SU-DHL-6 (cell line): ENCODE data around the gene LRBA.

Source experiments
- H2AFZ ChIP-seq: fragments of 200-600 bp; sonication (generic); 2 replicates; pipeline ENCODE4 v1.6.1; 2014; ENCODE audit warnings: low read depth, mild to moderate bottlenecking, moderate library complexity, mixed read lengths, antibody characterized with exemption, low read length; ENCODE audit not compliant: severe bottlenecking
- H3F3A ChIP-seq: fragments of 200-600 bp; shearing (Covaris generic); 2 replicates; pipeline ENCODE4 v1.6.0; 2016; ENCODE audit warnings: antibody characterized with exemption, mild to moderate bottlenecking; ENCODE audit not compliant: insufficient read depth
- H3K27ac ChIP-seq: fragments of 200-600 bp; sonication (generic); 2 replicates; pipeline ENCODE4 v1.5.1; 2016; ENCODE audit warnings: low read depth, mild to moderate bottlenecking, low read length, moderate library complexity, mixed read lengths
- H3K27me3 ChIP-seq: fragments of 200-600 bp; sonication (generic), shearing (Covaris generic); 2 replicates; pipeline ENCODE4 v1.6.0; 2014; ENCODE audit warnings: mild to moderate bottlenecking, low read length
- H3K36me3 ChIP-seq: fragments of 200-600 bp; sonication (generic); 2 replicates; pipeline ENCODE4 v1.6.1; 2014; ENCODE audit warnings: mild to moderate bottlenecking, low read length, mixed read lengths
- H3K4me2 ChIP-seq: fragments of 300-600, 200-600 bp; shearing (Covaris generic), sonication (generic); 2 replicates; pipeline ENCODE4 v1.6.0; 2014; ENCODE audit warnings: low read length, low read depth, mild to moderate bottlenecking; ENCODE audit not compliant: poor library complexity, severe bottlenecking
- H3K4me3 ChIP-seq: fragments of 200-600 bp; sonication (generic); 2 replicates; pipeline ENCODE4 v1.5.1; 2014; ENCODE audit warnings: antibody characterized with exemption, low read length, mild to moderate bottlenecking, mixed read lengths; ENCODE audit not compliant: insufficient read depth, poor library complexity, severe bottlenecking
- H3K79me2 ChIP-seq: fragments of 200-600 bp; sonication (generic); 2 replicates; pipeline ENCODE4 v1.6.1; 2014; ENCODE audit warnings: mild to moderate bottlenecking, low read length, moderate library complexity; ENCODE audit not compliant: insufficient read depth
- H3K9ac ChIP-seq: fragments of 200-600 bp; sonication (generic); 2 replicates; pipeline ENCODE4 v1.7.0; 2014; ENCODE audit warnings: mild to moderate bottlenecking, low read length
- H3K9me2 ChIP-seq: fragments of 200-600 bp; sonication (generic); replicated peaks from 2 replicates; pipeline ENCODE4 v1.6.1; 2014; ENCODE audit warnings: low read length; ENCODE audit not compliant: insufficient read depth
- H3K9me3 ChIP-seq: fragments of 200-600 bp; sonication (generic); 2 replicates; pipeline ENCODE4 v1.6.1; 2014; ENCODE audit warnings: low read length, mixed read lengths; ENCODE audit not compliant: insufficient read depth
- H4K20me1 ChIP-seq: fragments of 200-600 bp; sonication (generic); 2 replicates; pipeline ENCODE4 v1.6.1; 2014; ENCODE audit warnings: low read depth, mild to moderate bottlenecking, antibody characterized with exemption, low read length, moderate library complexity, mixed read lengths
- EZH2phosphoT487 ChIP-seq: fragments of 200-600 bp; sonication (generic), shearing (Covaris generic); conservative IDR thresholded peaks from 2 replicates; pipeline ENCODE4 v1.6.1; 2018; ENCODE audit warnings: mild to moderate bottlenecking, antibody characterized with exemption, low read length, moderate library complexity, mixed read lengths
- TF ChIP-seq, protein P1 (sequence below): fragments of 200-600 bp; sonication (generic); IDR thresholded peaks from one replicate; pipeline ENCODE4 v1.5.1; 2017; ENCODE audit warnings: antibody characterized with exemption, mild to moderate bottlenecking, low read length, moderate library complexity; ENCODE audit not compliant: insufficient read depth, poor library complexity, severe bottlenecking

The LRBA gene

DNA sequence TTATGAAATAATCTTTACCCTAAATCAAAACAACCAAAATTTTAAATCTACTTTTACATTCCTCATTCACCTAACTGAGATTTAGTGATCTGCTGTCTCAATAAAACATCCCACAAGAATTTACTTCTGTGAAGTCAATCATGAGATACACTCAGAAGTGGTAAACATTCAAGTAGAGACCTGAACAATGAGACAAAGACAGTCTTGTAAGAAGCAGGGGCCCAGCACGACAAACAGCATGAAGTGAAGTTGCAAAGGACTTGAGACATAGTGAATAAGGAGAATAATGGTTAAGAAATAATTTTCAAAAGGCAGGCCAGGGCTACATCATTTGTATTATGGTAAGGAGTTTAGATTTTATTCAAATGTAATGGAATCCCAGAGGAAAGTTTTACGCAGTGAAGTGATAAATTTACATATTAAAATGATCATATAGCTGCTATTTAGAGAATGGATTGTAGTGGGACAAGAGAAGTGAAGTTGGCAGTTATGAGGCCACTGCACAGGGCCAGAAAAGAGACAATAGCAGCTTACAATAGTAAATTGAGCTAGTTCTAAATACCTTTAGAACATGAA, 331.2 kb downstream of the LRBA start:
- Histone ChIP-seq H3K27me3 (no peaks in the 10 kb centered on the region), H3K4me2 (peak overlapping the region; percentile 80), H3K4me3 (peak overlapping the region; percentile 37), H4K20me1 (no peaks in the 10 kb centered on the region), H2AFZ (peak overlapping the region; percentile 38), H3K9ac (peak overlapping the region; percentile 31), H3K79me2 (peaks cover 10% of the 10 kb centered on the region), H3F3A (peaks cover 33% of the 10 kb centered on the region), H3K27ac (peak overlapping the region; percentile 91), H3K9me2 (no peaks in the 10 kb centered on the region), H3K9me3 (no peaks in the 10 kb centered on the region), H3K36me3 (peaks cover 5% of the 10 kb centered on the region; the same call in 1 of the 2 replicates)
- TF ChIP-seq EZH2phosphoT487, result no peak
- TF ChIP-seq, protein P1, sequence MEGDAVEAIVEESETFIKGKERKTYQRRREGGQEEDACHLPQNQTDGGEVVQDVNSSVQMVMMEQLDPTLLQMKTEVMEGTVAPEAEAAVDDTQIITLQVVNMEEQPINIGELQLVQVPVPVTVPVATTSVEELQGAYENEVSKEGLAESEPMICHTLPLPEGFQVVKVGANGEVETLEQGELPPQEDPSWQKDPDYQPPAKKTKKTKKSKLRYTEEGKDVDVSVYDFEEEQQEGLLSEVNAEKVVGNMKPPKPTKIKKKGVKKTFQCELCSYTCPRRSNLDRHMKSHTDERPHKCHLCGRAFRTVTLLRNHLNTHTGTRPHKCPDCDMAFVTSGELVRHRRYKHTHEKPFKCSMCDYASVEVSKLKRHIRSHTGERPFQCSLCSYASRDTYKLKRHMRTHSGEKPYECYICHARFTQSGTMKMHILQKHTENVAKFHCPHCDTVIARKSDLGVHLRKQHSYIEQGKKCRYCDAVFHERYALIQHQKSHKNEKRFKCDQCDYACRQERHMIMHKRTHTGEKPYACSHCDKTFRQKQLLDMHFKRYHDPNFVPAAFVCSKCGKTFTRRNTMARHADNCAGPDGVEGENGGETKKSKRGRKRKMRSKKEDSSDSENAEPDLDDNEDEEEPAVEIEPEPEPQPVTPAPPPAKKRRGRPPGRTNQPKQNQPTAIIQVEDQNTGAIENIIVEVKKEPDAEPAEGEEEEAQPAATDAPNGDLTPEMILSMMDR, result no peak

DNA sequence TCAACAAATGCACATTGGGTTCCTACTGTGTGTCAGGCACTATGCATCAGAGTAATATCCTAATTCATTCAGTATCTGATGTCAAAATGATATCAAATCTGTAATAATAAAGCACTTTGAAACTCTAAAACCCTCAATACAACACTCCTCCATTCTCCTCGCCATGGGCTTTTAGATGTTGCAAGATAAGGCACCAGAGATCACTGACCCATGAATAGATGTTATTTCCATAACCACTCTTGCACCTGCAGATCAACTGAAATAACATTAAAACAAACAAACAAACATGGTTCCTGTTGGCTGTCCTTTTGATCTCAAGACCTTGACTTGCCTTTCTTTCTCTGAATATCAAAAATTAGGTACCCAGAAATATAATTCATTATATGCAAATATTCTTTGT, 333.0 kb downstream of the LRBA start:
- peaks cover 5% of the 10 kb centered on the region; the same call in 1 of the 2 replicates for H3K36me3 ChIP-seq
- peak overlapping the region; percentile 37 for H3K4me3 ChIP-seq
- peaks cover 33% of the 10 kb centered on the region for H3F3A ChIP-seq
- H2AFZ ChIP-seq, result no peak overlapping the region
- H3K9me3 ChIP-seq, result no peaks in the 10 kb centered on the region
- no peaks in the 10 kb centered on the region for H3K9me2 ChIP-seq
- H3K4me2 ChIP-seq, result peak overlapping the region; percentile 80
- no peaks in the 10 kb centered on the region for H4K20me1 ChIP-seq
- H3K9ac ChIP-seq, result peak overlapping the region; percentile 39
- no peak for TF ChIP-seq EZH2phosphoT487
- TF ChIP-seq, protein P1, result no peak
- peak overlapping the region; percentile 91 for H3K27ac ChIP-seq
- no peaks in the 10 kb centered on the region for H3K27me3 ChIP-seq
- H3K79me2 ChIP-seq, result peaks cover 10% of the 10 kb centered on the region

DNA sequence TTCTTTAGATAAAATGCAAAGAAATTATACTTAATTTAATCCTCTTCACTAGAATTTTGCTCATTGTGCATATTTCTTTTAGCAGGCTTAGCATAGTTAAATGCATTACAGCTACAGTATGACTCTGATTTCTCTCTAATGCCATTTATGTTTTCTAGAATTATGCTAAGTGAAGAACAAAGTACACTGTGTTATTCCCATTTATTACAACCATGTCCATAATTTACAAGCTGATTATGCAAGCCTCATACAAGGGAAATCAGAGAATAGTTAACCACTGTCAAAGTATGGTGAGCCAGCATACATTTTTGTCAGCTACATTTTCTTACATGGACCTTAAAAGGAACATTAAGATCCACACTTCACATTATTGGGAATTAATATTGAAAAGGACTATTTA, 334.0 kb downstream of the LRBA start:
- Histone ChIP-seq H3K9me3 (no peaks in the 10 kb centered on the region), H3K79me2 (peaks cover 10% of the 10 kb centered on the region), H2AFZ (no peak overlapping the region), H3K27me3 (no peaks in the 10 kb centered on the region), H3K36me3 (peaks cover 5% of the 10 kb centered on the region; the same call in 1 of the 2 replicates), H3K4me2 (peak overlapping the region; percentile 80), H4K20me1 (no peaks in the 10 kb centered on the region), H3K9ac (peak overlapping the region; percentile 39), H3K27ac (peak overlapping the region; percentile 91), H3F3A (peaks cover 25% of the 10 kb centered on the region), H3K9me2 (no peaks in the 10 kb centered on the region), H3K4me3 (no peak overlapping the region)
- TF ChIP-seq EZH2phosphoT487, result no peak
- TF ChIP-seq, protein P1, result no peak
